Measurements from ENCODE around the gene LRRC42. TPM values are rescaled to one million over a fixed set of nuclear protein-coding genes. Genes with fewer than 3 reads are reported as not detected.
"Not testable (repeated sequence)": the region's sequence is repeated elsewhere in the genome, so short reads cannot be mapped to it uniquely, and the experiment has no call there.

LRRC42 gene
- total RNA-seq, 1 donor: 38.7 TPM

DNA sequence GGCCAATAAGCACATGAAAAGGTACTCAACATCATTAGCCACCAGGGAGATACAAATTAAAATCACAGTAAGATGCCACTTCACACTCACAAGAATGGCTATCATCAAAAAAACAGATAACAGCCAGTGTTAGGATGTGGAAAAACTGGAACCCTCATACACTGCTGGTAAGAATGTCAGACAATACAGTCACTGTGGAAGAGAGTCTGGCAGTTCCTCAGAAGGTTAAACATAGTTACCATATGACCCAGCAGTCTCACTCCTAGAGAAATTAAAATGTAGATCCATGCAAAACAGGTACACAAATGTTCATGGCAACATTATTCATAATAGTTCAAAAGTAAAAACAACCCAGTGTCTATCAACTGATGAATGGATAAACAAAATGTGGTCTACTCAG is 38.6 kb downstream of the LRRC42 start:
- no peak for DNase-seq (ENCODE audit: insufficient read length, low spot score, missing footprints)
- Histone ChIP-seq H3K9me3 (ENCODE audit: low read depth, low read length) (no peaks in the 10 kb centered on the region), H3K27me3 (ENCODE audit: insufficient read depth, low read length) (no peaks in the 10 kb centered on the region), H3K36me3 (ENCODE audit: insufficient read depth, low read length) (no peaks in the 10 kb centered on the region), H3K4me2 (ENCODE audit: insufficient read depth, low read length) (no peak overlapping the region), H2AFZ (ENCODE audit: low read length) (no peak overlapping the region), H3K4me1 (ENCODE audit: insufficient read depth, low read length) (peaks cover 8% of the 10 kb centered on the region), H3K4me3 (ENCODE audit: insufficient read depth, low read length) (no peak overlapping the region), H3K27ac (ENCODE audit: low read depth, low read length) (no peak overlapping the region), H3K79me2 (ENCODE audit: insufficient read depth, low read length) (no peaks in the 10 kb centered on the region), H4K20me1 (ENCODE audit: insufficient read depth, low read length) (no peaks in the 10 kb centered on the region)
- TF ChIP-seq, protein P1, sequence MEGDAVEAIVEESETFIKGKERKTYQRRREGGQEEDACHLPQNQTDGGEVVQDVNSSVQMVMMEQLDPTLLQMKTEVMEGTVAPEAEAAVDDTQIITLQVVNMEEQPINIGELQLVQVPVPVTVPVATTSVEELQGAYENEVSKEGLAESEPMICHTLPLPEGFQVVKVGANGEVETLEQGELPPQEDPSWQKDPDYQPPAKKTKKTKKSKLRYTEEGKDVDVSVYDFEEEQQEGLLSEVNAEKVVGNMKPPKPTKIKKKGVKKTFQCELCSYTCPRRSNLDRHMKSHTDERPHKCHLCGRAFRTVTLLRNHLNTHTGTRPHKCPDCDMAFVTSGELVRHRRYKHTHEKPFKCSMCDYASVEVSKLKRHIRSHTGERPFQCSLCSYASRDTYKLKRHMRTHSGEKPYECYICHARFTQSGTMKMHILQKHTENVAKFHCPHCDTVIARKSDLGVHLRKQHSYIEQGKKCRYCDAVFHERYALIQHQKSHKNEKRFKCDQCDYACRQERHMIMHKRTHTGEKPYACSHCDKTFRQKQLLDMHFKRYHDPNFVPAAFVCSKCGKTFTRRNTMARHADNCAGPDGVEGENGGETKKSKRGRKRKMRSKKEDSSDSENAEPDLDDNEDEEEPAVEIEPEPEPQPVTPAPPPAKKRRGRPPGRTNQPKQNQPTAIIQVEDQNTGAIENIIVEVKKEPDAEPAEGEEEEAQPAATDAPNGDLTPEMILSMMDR (IDR thresholded peaks at IDR 0.05; ENCODE audit: extremely low read depth, low read depth, low read length): no peak

DNA sequence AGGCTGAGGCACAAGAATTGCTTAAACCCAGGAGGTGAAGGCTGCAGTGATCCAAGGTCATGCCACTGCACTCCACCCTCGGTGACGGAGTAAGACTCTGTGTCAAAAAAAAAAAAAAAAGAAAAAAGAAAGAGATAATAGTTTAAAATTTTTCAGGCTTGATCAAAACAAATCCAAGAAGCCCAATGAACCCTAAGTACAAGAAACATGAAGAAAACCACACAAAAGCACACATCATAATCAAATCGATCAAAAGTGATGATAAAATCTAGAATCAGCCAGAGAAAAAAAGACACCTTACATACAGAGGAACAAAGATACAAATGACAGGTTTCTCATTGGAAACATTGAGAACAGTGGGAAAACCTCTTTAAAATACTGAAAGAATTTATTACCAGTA is 40.3 kb downstream of the LRRC42 start:
- Histone ChIP-seq H3K79me2 (ENCODE audit: insufficient read depth, low read length) (no peaks in the 10 kb centered on the region), H3K4me3 (ENCODE audit: insufficient read depth, low read length) (no peak overlapping the region), H2AFZ (ENCODE audit: low read length) (no peak overlapping the region), H3K4me2 (ENCODE audit: insufficient read depth, low read length) (no peak overlapping the region), H3K4me1 (ENCODE audit: insufficient read depth, low read length) (peaks cover 8% of the 10 kb centered on the region), H3K36me3 (ENCODE audit: insufficient read depth, low read length) (no peaks in the 10 kb centered on the region), H3K27me3 (ENCODE audit: insufficient read depth, low read length) (no peaks in the 10 kb centered on the region), H3K27ac (ENCODE audit: low read depth, low read length) (no peak overlapping the region), H3K9me3 (ENCODE audit: low read depth, low read length) (no peaks in the 10 kb centered on the region), H4K20me1 (ENCODE audit: insufficient read depth, low read length) (no peaks in the 10 kb centered on the region)
- TF ChIP-seq, protein P1 (IDR thresholded peaks at IDR 0.05; ENCODE audit: extremely low read depth, low read depth, low read length): no peak
- no peak for DNase-seq (ENCODE audit: insufficient read length, low spot score, missing footprints)

DNA sequence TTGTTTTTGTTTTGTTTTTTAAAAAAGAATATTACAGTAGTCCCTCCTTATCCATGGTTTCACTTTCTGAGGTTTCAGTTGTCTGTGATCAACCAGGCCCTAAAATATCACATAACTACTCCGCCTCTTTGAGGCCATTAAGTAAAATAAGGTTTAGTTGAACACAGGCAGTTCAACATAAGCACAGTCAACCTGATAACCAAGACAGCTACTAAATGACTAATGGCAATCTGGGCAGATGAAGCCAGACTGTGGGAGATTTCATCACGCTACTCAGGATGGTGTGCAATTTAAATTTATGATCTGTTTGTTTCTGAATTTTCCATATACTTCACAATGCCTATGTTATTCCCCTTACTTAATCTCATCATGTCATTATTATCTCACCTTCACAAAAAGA is 41.7 kb downstream of the LRRC42 start:
- Histone ChIP-seq H3K9me3 (ENCODE audit: low read depth, low read length) (no peaks in the 10 kb centered on the region), H3K27me3 (ENCODE audit: insufficient read depth, low read length) (no peaks in the 10 kb centered on the region), H4K20me1 (ENCODE audit: insufficient read depth, low read length) (no peaks in the 10 kb centered on the region), H2AFZ (ENCODE audit: low read length) (no peak overlapping the region), H3K4me2 (ENCODE audit: insufficient read depth, low read length) (no peak overlapping the region), H3K79me2 (ENCODE audit: insufficient read depth, low read length) (no peaks in the 10 kb centered on the region), H3K27ac (ENCODE audit: low read depth, low read length) (no peak overlapping the region), H3K4me3 (ENCODE audit: insufficient read depth, low read length) (no peak overlapping the region), H3K36me3 (ENCODE audit: insufficient read depth, low read length) (no peaks in the 10 kb centered on the region), H3K4me1 (ENCODE audit: insufficient read depth, low read length) (no peaks in the 10 kb centered on the region)
- DNase-seq (ENCODE audit: insufficient read length, low spot score, missing footprints): no peak
- TF ChIP-seq, protein P1 (IDR thresholded peaks at IDR 0.05; ENCODE audit: extremely low read depth, low read depth, low read length): no peak

DNA sequence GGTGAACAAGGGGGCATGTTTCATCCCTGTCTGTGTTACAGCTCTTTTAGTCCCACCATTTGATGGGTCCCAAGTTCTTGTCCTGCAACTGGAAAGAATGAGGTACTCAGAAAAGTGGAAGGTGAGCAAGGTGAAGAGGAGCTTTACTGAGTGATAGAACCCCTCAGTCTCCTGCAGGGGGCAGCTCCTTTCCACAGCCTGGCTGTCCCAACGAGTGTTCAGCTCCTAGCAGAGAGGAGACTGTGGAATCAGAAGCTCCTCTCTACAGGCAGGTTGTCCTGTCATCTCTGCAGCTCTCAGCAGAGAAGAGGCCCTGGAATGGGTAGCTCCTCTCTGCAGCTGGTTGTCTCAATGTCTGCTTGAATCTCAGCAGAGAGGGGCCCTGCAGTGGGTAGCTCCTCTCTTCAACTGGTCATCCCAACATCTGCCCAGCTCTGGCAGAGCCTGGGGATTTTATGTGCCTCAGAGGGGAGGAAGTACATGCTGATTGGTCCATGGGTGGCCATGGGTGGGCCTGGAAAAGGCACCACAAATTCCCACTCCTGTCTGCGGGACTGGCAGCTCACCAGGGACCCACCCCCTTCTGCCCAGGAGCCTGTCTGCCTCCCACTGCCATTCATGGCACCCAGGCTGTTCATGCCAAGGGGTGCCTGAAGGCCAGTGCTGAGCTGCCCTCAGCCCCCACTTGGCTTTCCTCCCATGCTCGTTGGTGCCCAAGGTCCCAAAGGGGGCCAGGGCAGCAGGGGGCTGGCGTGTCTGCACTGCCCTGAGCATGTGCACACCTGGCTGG is 46.1 kb downstream of the LRRC42 start:
- DNase-seq (ENCODE audit: insufficient read length, low spot score, missing footprints): no peak
- TF ChIP-seq, protein P1 (IDR thresholded peaks at IDR 0.05; ENCODE audit: extremely low read depth, low read depth, low read length): peak; percentile 34
- Histone ChIP-seq H3K4me1 (ENCODE audit: insufficient read depth, low read length) (no peaks in the 10 kb centered on the region), H4K20me1 (ENCODE audit: insufficient read depth, low read length) (no peaks in the 10 kb centered on the region), H3K4me3 (ENCODE audit: insufficient read depth, low read length) (no peak overlapping the region), H3K27me3 (ENCODE audit: insufficient read depth, low read length) (no peaks in the 10 kb centered on the region), H3K79me2 (ENCODE audit: insufficient read depth, low read length) (no peaks in the 10 kb centered on the region), H3K36me3 (ENCODE audit: insufficient read depth, low read length) (no peaks in the 10 kb centered on the region), H3K4me2 (ENCODE audit: insufficient read depth, low read length) (no peak overlapping the region), H3K27ac (ENCODE audit: low read depth, low read length) (no peak overlapping the region), H3K9me3 (ENCODE audit: low read depth, low read length) (no peaks in the 10 kb centered on the region), H2AFZ (ENCODE audit: low read length) (no peak overlapping the region)

DNA sequence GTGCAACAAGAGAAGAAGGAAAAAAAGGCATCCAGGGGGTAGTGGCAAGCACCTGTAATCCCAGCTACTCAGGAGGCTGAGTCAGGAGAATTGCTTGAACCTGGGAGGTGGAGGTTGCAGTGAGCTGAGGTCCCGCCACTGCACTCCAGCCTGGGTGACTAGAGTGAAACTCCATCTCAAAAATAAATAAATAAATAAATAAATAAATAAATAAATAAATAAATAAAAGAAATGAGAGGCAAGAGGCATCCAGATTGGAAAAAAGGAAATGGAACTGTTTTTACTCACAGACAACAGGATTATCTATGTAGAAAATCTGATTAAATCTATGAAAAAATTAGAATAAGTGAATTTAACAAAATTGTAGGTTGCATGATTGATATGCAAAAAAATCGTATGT is 48.4 kb downstream of the LRRC42 start:
- not testable (repeated sequence) for H3K79me2 ChIP-seq (ENCODE audit: insufficient read depth, low read length)

More for the DNA sequence above, 48.4 kb downstream of the LRRC42 start:
- DNase-seq (ENCODE audit: insufficient read length, low spot score, missing footprints); H3K9me3 ChIP-seq (ENCODE audit: low read depth, low read length); H3K27me3 ChIP-seq (ENCODE audit: insufficient read depth, low read length); H3K4me2 ChIP-seq (ENCODE audit: insufficient read depth, low read length); H3K36me3 ChIP-seq (ENCODE audit: insufficient read depth, low read length); H3K4me3 ChIP-seq (ENCODE audit: insufficient read depth, low read length); H3K27ac ChIP-seq (ENCODE audit: low read depth, low read length); H3K4me1 ChIP-seq (ENCODE audit: insufficient read depth, low read length); H2AFZ ChIP-seq (ENCODE audit: low read length); H4K20me1 ChIP-seq (ENCODE audit: insufficient read depth, low read length): not testable (repeated sequence)
